ENCODE data around the gene DNAJC5.

DNAJC5 gene

GRCh38 chr20:63945031-63945658, 50.2 kb downstream of the DNAJC5 start:
- H3K36me3 ChIP-seq (ENCODE audit: insufficient read depth, low read length): peaks cover 36% of the 10 kb centered on the region
- no peaks in the 10 kb centered on the region for H3F3A ChIP-seq (ENCODE audit: insufficient read depth, low read length)
- no peak overlapping the region for H2AFZ ChIP-seq (ENCODE audit: low read length)
- TF ChIP-seq EZH2 (IDR thresholded peaks at IDR 0.05; ENCODE audit: borderline replicate concordance, low read length): no peak
- TF ChIP-seq, protein P1, sequence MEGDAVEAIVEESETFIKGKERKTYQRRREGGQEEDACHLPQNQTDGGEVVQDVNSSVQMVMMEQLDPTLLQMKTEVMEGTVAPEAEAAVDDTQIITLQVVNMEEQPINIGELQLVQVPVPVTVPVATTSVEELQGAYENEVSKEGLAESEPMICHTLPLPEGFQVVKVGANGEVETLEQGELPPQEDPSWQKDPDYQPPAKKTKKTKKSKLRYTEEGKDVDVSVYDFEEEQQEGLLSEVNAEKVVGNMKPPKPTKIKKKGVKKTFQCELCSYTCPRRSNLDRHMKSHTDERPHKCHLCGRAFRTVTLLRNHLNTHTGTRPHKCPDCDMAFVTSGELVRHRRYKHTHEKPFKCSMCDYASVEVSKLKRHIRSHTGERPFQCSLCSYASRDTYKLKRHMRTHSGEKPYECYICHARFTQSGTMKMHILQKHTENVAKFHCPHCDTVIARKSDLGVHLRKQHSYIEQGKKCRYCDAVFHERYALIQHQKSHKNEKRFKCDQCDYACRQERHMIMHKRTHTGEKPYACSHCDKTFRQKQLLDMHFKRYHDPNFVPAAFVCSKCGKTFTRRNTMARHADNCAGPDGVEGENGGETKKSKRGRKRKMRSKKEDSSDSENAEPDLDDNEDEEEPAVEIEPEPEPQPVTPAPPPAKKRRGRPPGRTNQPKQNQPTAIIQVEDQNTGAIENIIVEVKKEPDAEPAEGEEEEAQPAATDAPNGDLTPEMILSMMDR (IDR thresholded peaks at IDR 0.05; ENCODE audit: low read length): no peak
- no peaks in the 10 kb centered on the region for H3K9me2 ChIP-seq (ENCODE audit: low read depth, low read length)
- no peak overlapping the region for H3K4me2 ChIP-seq (ENCODE audit: low read length)
- no peak overlapping the region for H3K27ac ChIP-seq (ENCODE audit: low read depth, low read length, poor library complexity, severe bottlenecking)
- peaks cover 31% of the 10 kb centered on the region for H3K4me1 ChIP-seq (ENCODE audit: insufficient read depth, low read length, severe bottlenecking)
- H3K9me3 ChIP-seq (ENCODE audit: low read length): no peaks in the 10 kb centered on the region
- no peaks in the 10 kb centered on the region for H4K20me1 ChIP-seq (ENCODE audit: insufficient read depth, low read length)
- no peak overlapping the region for H3K9ac ChIP-seq (ENCODE audit: low read length)
- no peaks in the 10 kb centered on the region for H3K79me2 ChIP-seq (ENCODE audit: insufficient read depth, low read length)
- H3K27me3 ChIP-seq (ENCODE audit: insufficient read depth, low read length): no peaks in the 10 kb centered on the region
- H3K4me3 ChIP-seq (ENCODE audit: low read depth, low read length, poor library complexity, severe bottlenecking): no peak overlapping the region

DNA sequence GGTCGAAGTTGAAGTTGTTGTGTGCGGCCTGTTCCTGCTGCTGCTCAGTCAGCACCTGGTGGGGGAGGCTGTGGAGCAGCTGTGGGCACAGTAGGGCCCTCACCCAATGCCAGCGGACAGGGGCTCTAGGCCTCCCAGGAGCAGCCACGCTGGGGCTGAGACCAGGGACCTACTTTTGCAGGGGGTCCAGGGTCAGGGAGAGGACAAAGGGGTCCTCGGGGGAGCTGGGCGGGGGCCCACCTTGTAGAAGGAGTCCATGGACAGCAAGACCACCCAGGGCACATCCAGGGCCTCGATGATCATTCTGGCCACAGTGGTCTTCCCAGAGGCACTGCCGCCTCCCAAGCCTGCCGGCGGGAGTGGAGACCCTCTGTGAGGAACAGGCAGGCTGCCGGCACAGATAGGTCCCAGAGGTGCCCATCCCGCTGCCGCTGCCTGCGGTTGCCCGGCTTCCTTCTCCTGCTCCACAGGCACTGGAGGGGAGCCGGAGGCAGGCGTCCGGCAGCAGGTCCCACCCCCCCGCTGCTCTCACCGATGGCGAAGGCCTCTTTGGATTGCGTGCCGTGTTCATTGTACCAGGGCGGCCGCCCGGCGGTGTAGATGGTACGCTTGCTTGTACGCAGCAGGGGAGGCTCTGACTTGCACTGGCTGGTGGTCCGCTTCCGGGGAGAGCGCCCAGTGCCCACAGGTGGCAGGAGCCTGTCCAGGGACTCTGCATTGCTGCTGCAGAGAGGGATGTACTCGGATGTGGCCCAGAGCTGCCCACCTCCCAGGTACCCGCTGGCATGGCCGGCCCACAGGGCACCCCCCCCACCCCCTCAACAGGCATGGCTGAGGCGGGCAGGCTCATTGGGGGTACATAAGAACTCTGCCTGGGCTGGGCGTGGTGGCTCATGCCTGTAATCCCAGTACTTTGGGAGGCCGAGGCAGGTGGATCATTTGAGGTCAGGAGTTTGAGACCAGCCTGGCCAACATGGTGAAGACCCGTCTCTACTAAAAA, 51.3 kb downstream of the DNAJC5 start:
- no peak for TF ChIP-seq EZH2 (IDR thresholded peaks at IDR 0.05; ENCODE audit: borderline replicate concordance, low read length)
- TF ChIP-seq, protein P1 (IDR thresholded peaks at IDR 0.05; ENCODE audit: low read length): no peak
- H3K9ac ChIP-seq (ENCODE audit: low read length): no peak overlapping the region
- no peaks in the 10 kb centered on the region for H3K9me2 ChIP-seq (ENCODE audit: low read depth, low read length)
- H4K20me1 ChIP-seq (ENCODE audit: insufficient read depth, low read length): no peaks in the 10 kb centered on the region
- no peak overlapping the region for H2AFZ ChIP-seq (ENCODE audit: low read length)
- peaks cover 37% of the 10 kb centered on the region for H3K4me1 ChIP-seq (ENCODE audit: insufficient read depth, low read length, severe bottlenecking)
- H3F3A ChIP-seq (ENCODE audit: insufficient read depth, low read length): no peaks in the 10 kb centered on the region
- H3K4me2 ChIP-seq (ENCODE audit: low read length): no peak overlapping the region
- H3K9me3 ChIP-seq (ENCODE audit: low read length): no peaks in the 10 kb centered on the region
- H3K27me3 ChIP-seq (ENCODE audit: insufficient read depth, low read length): no peaks in the 10 kb centered on the region
- peaks cover 29% of the 10 kb centered on the region for H3K36me3 ChIP-seq (ENCODE audit: insufficient read depth, low read length)
- H3K4me3 ChIP-seq (ENCODE audit: low read depth, low read length, poor library complexity, severe bottlenecking): no peak overlapping the region
- H3K27ac ChIP-seq (ENCODE audit: low read depth, low read length, poor library complexity, severe bottlenecking): no peak overlapping the region
- no peaks in the 10 kb centered on the region for H3K79me2 ChIP-seq (ENCODE audit: insufficient read depth, low read length)

- peaks cover 29% of the 10 kb centered on the region for H3K36me3 ChIP-seq (ENCODE audit: insufficient read depth, low read length)
- H3K9me2 ChIP-seq (ENCODE audit: low read depth, low read length): no peaks in the 10 kb centered on the region
- H3F3A ChIP-seq (ENCODE audit: insufficient read depth, low read length): no peaks in the 10 kb centered on the region
- H3K4me2 ChIP-seq (ENCODE audit: low read length): no peak overlapping the region
- no peaks in the 10 kb centered on the region for H3K27me3 ChIP-seq (ENCODE audit: insufficient read depth, low read length)
- H3K9me3 ChIP-seq (ENCODE audit: low read length): no peaks in the 10 kb centered on the region
- no peak overlapping the region for H2AFZ ChIP-seq (ENCODE audit: low read length)
- no peak overlapping the region for H3K4me3 ChIP-seq (ENCODE audit: low read depth, low read length, poor library complexity, severe bottlenecking)
- H3K27ac ChIP-seq (ENCODE audit: low read depth, low read length, poor library complexity, severe bottlenecking): no peak overlapping the region
- H3K4me1 ChIP-seq (ENCODE audit: insufficient read depth, low read length, severe bottlenecking): peaks cover 40% of the 10 kb centered on the region
- H3K9ac ChIP-seq (ENCODE audit: low read length): no peak overlapping the region
- H3K79me2 ChIP-seq (ENCODE audit: insufficient read depth, low read length): no peaks in the 10 kb centered on the region
- no peak for TF ChIP-seq EZH2 (IDR thresholded peaks at IDR 0.05; ENCODE audit: borderline replicate concordance, low read length)
- TF ChIP-seq, protein P1 (IDR thresholded peaks at IDR 0.05; ENCODE audit: low read length): no peak
- H4K20me1 ChIP-seq (ENCODE audit: insufficient read depth, low read length): no peaks in the 10 kb centered on the region
Observed at GRCh38 chr20:63946986-63947637, 52.2 kb downstream of the DNAJC5 start.
